Measurements from ENCODE around the gene FGF14.

DNA sequence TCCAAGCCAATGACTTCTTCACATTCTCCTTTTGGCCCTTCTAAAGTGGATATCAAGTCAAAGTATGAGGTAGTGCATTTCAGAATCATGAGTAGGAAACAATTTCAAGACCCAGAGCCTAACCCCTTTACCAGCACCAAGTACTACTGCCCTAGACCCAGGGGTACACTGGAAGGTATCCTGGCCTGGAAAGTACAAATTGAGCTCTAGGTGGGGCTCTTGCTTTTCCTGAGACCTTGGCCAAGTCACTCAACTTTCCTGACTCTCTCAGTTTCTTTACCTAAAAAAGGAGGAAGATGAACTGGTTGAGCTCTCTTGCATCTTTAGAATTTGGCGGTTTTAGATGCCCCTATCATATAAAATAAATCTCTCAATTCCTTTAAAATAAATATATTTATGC lies 204.7 kb downstream of the FGF14 start:
- TF ChIP-seq, protein P1, sequence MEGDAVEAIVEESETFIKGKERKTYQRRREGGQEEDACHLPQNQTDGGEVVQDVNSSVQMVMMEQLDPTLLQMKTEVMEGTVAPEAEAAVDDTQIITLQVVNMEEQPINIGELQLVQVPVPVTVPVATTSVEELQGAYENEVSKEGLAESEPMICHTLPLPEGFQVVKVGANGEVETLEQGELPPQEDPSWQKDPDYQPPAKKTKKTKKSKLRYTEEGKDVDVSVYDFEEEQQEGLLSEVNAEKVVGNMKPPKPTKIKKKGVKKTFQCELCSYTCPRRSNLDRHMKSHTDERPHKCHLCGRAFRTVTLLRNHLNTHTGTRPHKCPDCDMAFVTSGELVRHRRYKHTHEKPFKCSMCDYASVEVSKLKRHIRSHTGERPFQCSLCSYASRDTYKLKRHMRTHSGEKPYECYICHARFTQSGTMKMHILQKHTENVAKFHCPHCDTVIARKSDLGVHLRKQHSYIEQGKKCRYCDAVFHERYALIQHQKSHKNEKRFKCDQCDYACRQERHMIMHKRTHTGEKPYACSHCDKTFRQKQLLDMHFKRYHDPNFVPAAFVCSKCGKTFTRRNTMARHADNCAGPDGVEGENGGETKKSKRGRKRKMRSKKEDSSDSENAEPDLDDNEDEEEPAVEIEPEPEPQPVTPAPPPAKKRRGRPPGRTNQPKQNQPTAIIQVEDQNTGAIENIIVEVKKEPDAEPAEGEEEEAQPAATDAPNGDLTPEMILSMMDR (tag by site-specific recombination; IDR thresholded peaks at IDR 0.05): no peak
- TF ChIP-seq ZBTB7A (tag by site-specific recombination; IDR thresholded peaks at IDR 0.05; ENCODE audit: low read depth) (no peak), ZNF169 (tag by site-specific recombination; IDR thresholded peaks at IDR 0.05) (no peak), ZNF830 (tag by site-specific recombination; IDR thresholded peaks at IDR 0.05; ENCODE audit: low read depth) (no peak), KLF8 (tag by site-specific recombination; IDR thresholded peaks at IDR 0.05) (no peak), BCL11B (tag by site-specific recombination; IDR thresholded peaks at IDR 0.05; ENCODE audit: low read depth) (no peak), ZNF785 (tag by site-specific recombination; IDR thresholded peaks at IDR 0.05) (no peak), ZNF324 (tag by site-specific recombination; IDR thresholded peaks at IDR 0.05) (no peak), ZNF670 (tag by site-specific recombination; IDR thresholded peaks at IDR 0.05; ENCODE audit: low read depth) (no peak), ZNF596 (tag by site-specific recombination; IDR thresholded peaks at IDR 0.05) (no peak), SP7 (tag by site-specific recombination; IDR thresholded peaks at IDR 0.05) (no peak)
- TF ChIP-seq, protein P2, sequence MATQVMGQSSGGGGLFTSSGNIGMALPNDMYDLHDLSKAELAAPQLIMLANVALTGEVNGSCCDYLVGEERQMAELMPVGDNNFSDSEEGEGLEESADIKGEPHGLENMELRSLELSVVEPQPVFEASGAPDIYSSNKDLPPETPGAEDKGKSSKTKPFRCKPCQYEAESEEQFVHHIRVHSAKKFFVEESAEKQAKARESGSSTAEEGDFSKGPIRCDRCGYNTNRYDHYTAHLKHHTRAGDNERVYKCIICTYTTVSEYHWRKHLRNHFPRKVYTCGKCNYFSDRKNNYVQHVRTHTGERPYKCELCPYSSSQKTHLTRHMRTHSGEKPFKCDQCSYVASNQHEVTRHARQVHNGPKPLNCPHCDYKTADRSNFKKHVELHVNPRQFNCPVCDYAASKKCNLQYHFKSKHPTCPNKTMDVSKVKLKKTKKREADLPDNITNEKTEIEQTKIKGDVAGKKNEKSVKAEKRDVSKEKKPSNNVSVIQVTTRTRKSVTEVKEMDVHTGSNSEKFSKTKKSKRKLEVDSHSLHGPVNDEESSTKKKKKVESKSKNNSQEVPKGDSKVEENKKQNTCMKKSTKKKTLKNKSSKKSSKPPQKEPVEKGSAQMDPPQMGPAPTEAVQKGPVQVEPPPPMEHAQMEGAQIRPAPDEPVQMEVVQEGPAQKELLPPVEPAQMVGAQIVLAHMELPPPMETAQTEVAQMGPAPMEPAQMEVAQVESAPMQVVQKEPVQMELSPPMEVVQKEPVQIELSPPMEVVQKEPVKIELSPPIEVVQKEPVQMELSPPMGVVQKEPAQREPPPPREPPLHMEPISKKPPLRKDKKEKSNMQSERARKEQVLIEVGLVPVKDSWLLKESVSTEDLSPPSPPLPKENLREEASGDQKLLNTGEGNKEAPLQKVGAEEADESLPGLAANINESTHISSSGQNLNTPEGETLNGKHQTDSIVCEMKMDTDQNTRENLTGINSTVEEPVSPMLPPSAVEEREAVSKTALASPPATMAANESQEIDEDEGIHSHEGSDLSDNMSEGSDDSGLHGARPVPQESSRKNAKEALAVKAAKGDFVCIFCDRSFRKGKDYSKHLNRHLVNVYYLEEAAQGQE (tag by site-specific recombination; IDR thresholded peaks at IDR 0.05): no peak
- TF ChIP-seq, protein P3, sequence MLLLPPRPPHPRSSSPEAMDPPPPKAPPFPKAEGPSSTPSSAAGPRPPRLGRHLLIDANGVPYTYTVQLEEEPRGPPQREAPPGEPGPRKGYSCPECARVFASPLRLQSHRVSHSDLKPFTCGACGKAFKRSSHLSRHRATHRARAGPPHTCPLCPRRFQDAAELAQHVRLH (tag by site-specific recombination; IDR thresholded peaks at IDR 0.05): no peak
- TF ChIP-seq, protein P4, sequence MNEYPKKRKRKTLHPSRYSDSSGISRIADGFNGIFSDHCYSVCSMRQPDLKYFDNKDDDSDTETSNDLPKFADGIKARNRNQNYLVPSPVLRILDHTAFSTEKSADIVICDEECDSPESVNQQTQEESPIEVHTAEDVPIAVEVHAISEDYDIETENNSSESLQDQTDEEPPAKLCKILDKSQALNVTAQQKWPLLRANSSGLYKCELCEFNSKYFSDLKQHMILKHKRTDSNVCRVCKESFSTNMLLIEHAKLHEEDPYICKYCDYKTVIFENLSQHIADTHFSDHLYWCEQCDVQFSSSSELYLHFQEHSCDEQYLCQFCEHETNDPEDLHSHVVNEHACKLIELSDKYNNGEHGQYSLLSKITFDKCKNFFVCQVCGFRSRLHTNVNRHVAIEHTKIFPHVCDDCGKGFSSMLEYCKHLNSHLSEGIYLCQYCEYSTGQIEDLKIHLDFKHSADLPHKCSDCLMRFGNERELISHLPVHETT (tag by site-specific recombination; IDR thresholded peaks at IDR 0.05): no peak
